ENCODE results near the gene PDE11A.
"Not testable (repeated sequence)": the region's sequence is repeated elsewhere in the genome, so short reads cannot be mapped to it uniquely, and the experiment has no call there.

The PDE11A gene

DNA sequence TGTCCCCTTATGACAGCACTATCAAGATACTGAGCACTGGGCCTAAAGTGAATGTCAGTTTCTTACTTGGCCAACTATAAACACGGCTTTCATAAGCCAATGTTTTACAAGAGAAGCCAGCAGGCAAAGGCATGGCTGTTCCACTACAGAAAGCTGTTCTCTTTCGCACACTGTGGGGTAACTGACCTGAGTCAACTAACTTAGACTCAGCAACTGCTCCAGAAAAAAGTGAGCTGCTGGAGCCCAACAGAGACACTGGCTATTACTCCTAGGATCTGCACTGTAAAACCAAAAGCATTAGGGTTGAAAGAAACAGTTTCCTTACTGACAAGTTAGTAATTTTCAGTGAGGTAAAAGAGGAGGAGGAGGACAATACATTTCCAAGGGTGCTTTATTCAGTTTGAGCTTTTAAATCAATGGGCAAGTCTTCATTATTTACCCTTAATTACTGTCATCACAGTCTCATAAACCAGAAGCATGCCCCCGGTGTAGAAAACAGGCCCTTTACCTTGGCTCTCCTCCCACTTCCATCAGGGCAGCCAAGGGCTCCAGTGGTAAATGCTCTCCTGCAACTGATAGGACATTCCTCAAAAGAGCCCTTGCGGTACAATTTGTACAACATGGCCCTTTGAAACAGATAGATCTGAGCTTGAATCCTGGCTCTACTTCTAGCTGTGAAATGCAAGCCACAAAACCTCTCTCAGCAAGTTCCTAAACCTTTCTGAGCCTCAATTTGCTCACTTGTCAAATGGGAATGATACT, 275.7 kb downstream of the PDE11A start:
- TF ChIP-seq ZFP3 (CRISPR knock-in tag; IDR thresholded peaks at IDR 0.05) (no peak), TCF4 (CRISPR knock-in tag; IDR thresholded peaks at IDR 0.05; ENCODE audit: borderline replicate concordance) (no peak), SNAI2 (CRISPR knock-in tag; IDR thresholded peaks at IDR 0.05) (no peak), PATZ1 (CRISPR knock-in tag; IDR thresholded peaks at IDR 0.05; ENCODE audit: borderline replicate concordance) (no peak), POU6F1 (CRISPR knock-in tag; IDR thresholded peaks at IDR 0.05; ENCODE audit: borderline replicate concordance, low read depth) (no peak), ZNF8 (CRISPR knock-in tag; IDR thresholded peaks at IDR 0.05) (no peak)
- ATAC-seq: no peak

DNA sequence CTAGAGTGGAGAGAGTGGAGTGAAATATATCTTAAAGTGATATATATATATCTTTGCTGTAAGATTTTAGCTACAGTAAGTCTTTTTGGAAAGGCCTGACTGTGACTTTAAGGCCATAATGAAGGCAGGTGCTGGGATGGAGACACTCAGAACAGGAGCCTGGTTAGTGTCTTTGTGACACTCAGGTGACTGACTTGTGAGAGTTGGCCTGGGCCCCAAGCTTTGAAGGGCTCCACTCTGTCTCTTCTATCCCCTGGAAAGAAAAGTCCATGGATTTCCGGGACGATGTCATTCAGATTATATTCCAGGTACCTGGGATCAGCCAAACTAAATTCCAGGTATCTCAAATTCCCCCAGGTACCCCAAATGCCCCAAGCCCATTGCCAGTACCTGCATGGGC, 276.6 kb downstream of the PDE11A start:
- no peak for ATAC-seq
- TF ChIP-seq BACH2 (CRISPR knock-in tag; IDR thresholded peaks at IDR 0.05; ENCODE audit: borderline replicate concordance): no peak

- not testable (repeated sequence) for ATAC-seq
Observed at GRCh38 chr2:177785143-177785542, 287.4 kb downstream of the PDE11A start.

- ATAC-seq: peak; percentile 40; the same call in 2 of the 3 replicates
- TF ChIP-seq TOX (CRISPR knock-in tag; IDR thresholded peaks at IDR 0.05; ENCODE audit: borderline replicate concordance): no peak
Observed at GRCh38 chr2:177784745-177785067, 287.9 kb downstream of the PDE11A start.

GRCh38 chr2:177783835-177784744, 288.5 kb downstream of the PDE11A start:
- ATAC-seq: peak; percentile 78
- TF ChIP-seq ZNF70 (CRISPR knock-in tag; IDR thresholded peaks at IDR 0.05) (no peak), TOX (CRISPR knock-in tag; IDR thresholded peaks at IDR 0.05; ENCODE audit: borderline replicate concordance) (no peak), ARNTL (CRISPR knock-in tag; IDR thresholded peaks at IDR 0.05; ENCODE audit: borderline replicate concordance, low read depth) (no peak), CSDC2 (CRISPR knock-in tag; IDR thresholded peaks at IDR 0.05) (no peak), PATZ1 (CRISPR knock-in tag; IDR thresholded peaks at IDR 0.05; ENCODE audit: borderline replicate concordance) (0 out of 2 replicates have a peak, but pooled peaks have one; percentile 40), ZNF8 (CRISPR knock-in tag; IDR thresholded peaks at IDR 0.05) (no peak), GLIS3 (CRISPR knock-in tag; IDR thresholded peaks at IDR 0.05) (no peak), SNAI2 (CRISPR knock-in tag; IDR thresholded peaks at IDR 0.05) (no peak), TCF4 (CRISPR knock-in tag; IDR thresholded peaks at IDR 0.05; ENCODE audit: borderline replicate concordance) (0 out of 2 replicates have a peak, but pooled peaks have one; percentile 29)

DNA sequence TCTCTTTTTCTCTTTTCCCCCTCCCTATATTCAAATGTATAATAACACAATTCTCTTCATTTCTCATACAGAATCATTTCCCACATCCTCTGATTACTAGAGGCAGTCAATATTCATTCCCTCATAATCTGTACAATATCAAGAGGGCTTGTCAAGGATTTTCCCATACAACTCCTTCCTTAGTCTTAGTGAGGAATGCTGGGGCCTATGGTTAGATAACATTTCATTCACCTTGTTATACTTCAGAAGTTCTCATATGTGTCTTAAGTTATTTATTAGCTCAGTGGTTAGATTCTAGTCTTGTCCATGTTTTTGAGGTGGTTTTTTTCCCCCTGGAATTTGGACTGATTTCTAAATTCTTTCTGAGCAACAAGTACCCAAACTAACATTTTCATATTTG, 289.5 kb downstream of the PDE11A start:
- no peak for TF ChIP-seq ARNTL (CRISPR knock-in tag; IDR thresholded peaks at IDR 0.05; ENCODE audit: borderline replicate concordance, low read depth)
- TF ChIP-seq PPARA (CRISPR knock-in tag; IDR thresholded peaks at IDR 0.05; ENCODE audit: borderline replicate concordance): no peak
- TF ChIP-seq GLIS3 (CRISPR knock-in tag; IDR thresholded peaks at IDR 0.05): no peak
- TF ChIP-seq RARB (CRISPR knock-in tag; IDR thresholded peaks at IDR 0.05): no peak
- no peak for ATAC-seq

- ATAC-seq: no peak
- TF ChIP-seq OSR1 (CRISPR knock-in tag; IDR thresholded peaks at IDR 0.05) (no peak), CSRNP3 (CRISPR knock-in tag; IDR thresholded peaks at IDR 0.05) (no peak), ZFP3 (CRISPR knock-in tag; IDR thresholded peaks at IDR 0.05) (no peak), ZNF8 (CRISPR knock-in tag; IDR thresholded peaks at IDR 0.05) (no peak), PPARA (CRISPR knock-in tag; IDR thresholded peaks at IDR 0.05; ENCODE audit: borderline replicate concordance) (no peak), ESRRG (CRISPR knock-in tag; IDR thresholded peaks at IDR 0.05) (no peak), BACH2 (CRISPR knock-in tag; IDR thresholded peaks at IDR 0.05; ENCODE audit: borderline replicate concordance) (no peak), RARB (CRISPR knock-in tag; IDR thresholded peaks at IDR 0.05) (no peak), TCF4 (CRISPR knock-in tag; IDR thresholded peaks at IDR 0.05; ENCODE audit: borderline replicate concordance) (no peak), POU6F1 (CRISPR knock-in tag; IDR thresholded peaks at IDR 0.05; ENCODE audit: borderline replicate concordance, low read depth) (no peak), ZNF70 (CRISPR knock-in tag; IDR thresholded peaks at IDR 0.05) (no peak), ZC3H10 (CRISPR knock-in tag; IDR thresholded peaks at IDR 0.05) (no peak), CSDC2 (CRISPR knock-in tag; IDR thresholded peaks at IDR 0.05) (no peak)
Observed at GRCh38 chr2:177782613-177783012, 290.0 kb downstream of the PDE11A start.
